ENCODE results near the gene ACTR6. TPM values are rescaled to one million over a fixed set of nuclear protein-coding genes. Genes with fewer than 3 reads are reported as not detected.
"Not testable (repeated sequence)": the region's sequence is repeated elsewhere in the genome, so short reads cannot be mapped to it uniquely, and the experiment has no call there.

ACTR6 gene
- total RNA-seq, 1 donor from 2014 or later, result 35.7 TPM

GRCh38 chr12:100186071-100186470 is 14.5 kb upstream of the ACTR6 start:
- H3K4me3 ChIP-seq (ENCODE audit: low read depth, low read length), result no peak overlapping the region
- TF ChIP-seq CTCF (IDR thresholded peaks at IDR 0.05; ENCODE audit: insufficient read depth, low read length, poor library complexity, severe bottlenecking), result no peak
- H3K27me3 ChIP-seq (ENCODE audit: control insufficient read depth, insufficient read depth, low read length), result no peaks in the 10 kb centered on the region

GRCh38 chr12:100187068-100187467 is 13.5 kb upstream of the ACTR6 start:
- Histone ChIP-seq H3K27me3 (ENCODE audit: control insufficient read depth, insufficient read depth, low read length) (no peaks in the 10 kb centered on the region), H3K4me3 (ENCODE audit: low read depth, low read length) (no peak overlapping the region), H3K36me3 (ENCODE audit: control insufficient read depth, insufficient read depth, low read length) (no peaks in the 10 kb centered on the region)
- no peak for DNase-seq (ENCODE audit: low read depth)
- no peak for TF ChIP-seq CTCF (IDR thresholded peaks at IDR 0.05; ENCODE audit: insufficient read depth, low read length, poor library complexity, severe bottlenecking)

More at GRCh38 chr12:100186071-100186470, 14.5 kb upstream of the ACTR6 start:
- H3K36me3 ChIP-seq (ENCODE audit: control insufficient read depth, insufficient read depth, low read length), result no peaks in the 10 kb centered on the region
- no peak for DNase-seq (ENCODE audit: low read depth)

- DNase-seq (ENCODE audit: low read depth), result no peak
- Histone ChIP-seq H3K27me3 (ENCODE audit: control insufficient read depth, insufficient read depth, low read length) (no peaks in the 10 kb centered on the region), H3K4me3 (ENCODE audit: low read depth, low read length) (no peak overlapping the region), H3K36me3 (ENCODE audit: control insufficient read depth, insufficient read depth, low read length) (no peaks in the 10 kb centered on the region)
- no peak for TF ChIP-seq CTCF (IDR thresholded peaks at IDR 0.05; ENCODE audit: insufficient read depth, low read length, poor library complexity, severe bottlenecking)
Measured at GRCh38 chr12:100187857-100188519, 12.6 kb upstream of the ACTR6 start.

GRCh38 chr12:100188888-100189635 is 11.6 kb upstream of the ACTR6 start:
- not testable (repeated sequence) for H3K4me3 ChIP-seq (ENCODE audit: low read depth, low read length); H3K36me3 ChIP-seq (ENCODE audit: control insufficient read depth, insufficient read depth, low read length); DNase-seq (ENCODE audit: low read depth); H3K27me3 ChIP-seq (ENCODE audit: control insufficient read depth, insufficient read depth, low read length)

GRCh38 chr12:100189636-100190394 is 10.8 kb upstream of the ACTR6 start:
- no peak overlapping the region for H3K4me3 ChIP-seq (ENCODE audit: low read depth, low read length)
- no peaks in the 10 kb centered on the region for H3K36me3 ChIP-seq (ENCODE audit: control insufficient read depth, insufficient read depth, low read length)
- no peak for TF ChIP-seq CTCF (IDR thresholded peaks at IDR 0.05; ENCODE audit: insufficient read depth, low read length, poor library complexity, severe bottlenecking)
- no peaks in the 10 kb centered on the region for H3K27me3 ChIP-seq (ENCODE audit: control insufficient read depth, insufficient read depth, low read length)
- DNase-seq (ENCODE audit: low read depth), result no peak

- no peaks in the 10 kb centered on the region for H3K36me3 ChIP-seq (ENCODE audit: control insufficient read depth, insufficient read depth, low read length)
- H3K27me3 ChIP-seq (ENCODE audit: control insufficient read depth, insufficient read depth, low read length), result no peaks in the 10 kb centered on the region
- no peak overlapping the region for H3K4me3 ChIP-seq (ENCODE audit: low read depth, low read length)
- DNase-seq (ENCODE audit: low read depth), result no peak
- TF ChIP-seq CTCF (IDR thresholded peaks at IDR 0.05; ENCODE audit: insufficient read depth, low read length, poor library complexity, severe bottlenecking), result no peak
Measured at GRCh38 chr12:100193085-100193484, 7.5 kb upstream of the ACTR6 start.
